BJ (cell line): ENCODE measurements around the gene CLDN1. TPM values are rescaled to one million over a fixed set of nuclear protein-coding genes. Genes with fewer than 3 reads are reported as not detected.

ENCODE experiments used
- CTCF ChIA-PET: fragments of 350-600 bp; formaldehyde crosslinking; extraction: SDS; loops from one replicate; lab custom pipeline; 2021; ENCODE audit warnings: antibody characterized with exemption, inconsistent platforms; lab: Yijun Ruan, JAX
- POLR2A ChIA-PET: fragments of 300-600 bp; sonication (Branson Sonifier 250); formaldehyde crosslinking; extraction: SDS; loops from one replicate; lab custom pipeline; 2021; ENCODE audit warnings: antibody characterized with exemption; lab: Charles Lee
- DNase-seq: peaks from one replicate; pipeline ENCODE4 v3.0.0-alpha.2; 2011; ENCODE audit warnings: low read depth
- H3K27me3 ChIP-seq: 2 replicates; pipeline ENCODE4 v1.6.0; 2011; ENCODE audit warnings: low read length; ENCODE audit not compliant: control insufficient read depth, insufficient read depth
- H3K36me3 ChIP-seq: 2 replicates; pipeline ENCODE4 v1.5.1; 2011; ENCODE audit warnings: low read length; ENCODE audit not compliant: control insufficient read depth, insufficient read depth
- H3K4me3 ChIP-seq: 2 replicates; pipeline ENCODE4 v1.5.1; 2011; ENCODE audit warnings: low read depth, mild to moderate bottlenecking, control low read depth, low read length
- polyA plus RNA-seq: library from polyadenylated mRNA; depleted of rRNA; stranded (reverse); fragments of >200 nt; gene quantifications from 2 replicates; pipeline ENCODE4 v1.2.3, GENCODE V29; 2011
- TF ChIP-seq, protein P1 (sequence below): IDR thresholded peaks from 2 replicates; pipeline ENCODE4 v1.5.1; 2011; ENCODE audit warnings: low read depth, mild to moderate bottlenecking, control low read depth, inconsistent platforms, low read length, moderate library complexity; ENCODE audit not compliant: insufficient read depth

CLDN1 gene
- polyA plus RNA-seq, 1 experiment: 1.3 TPM

DNA sequence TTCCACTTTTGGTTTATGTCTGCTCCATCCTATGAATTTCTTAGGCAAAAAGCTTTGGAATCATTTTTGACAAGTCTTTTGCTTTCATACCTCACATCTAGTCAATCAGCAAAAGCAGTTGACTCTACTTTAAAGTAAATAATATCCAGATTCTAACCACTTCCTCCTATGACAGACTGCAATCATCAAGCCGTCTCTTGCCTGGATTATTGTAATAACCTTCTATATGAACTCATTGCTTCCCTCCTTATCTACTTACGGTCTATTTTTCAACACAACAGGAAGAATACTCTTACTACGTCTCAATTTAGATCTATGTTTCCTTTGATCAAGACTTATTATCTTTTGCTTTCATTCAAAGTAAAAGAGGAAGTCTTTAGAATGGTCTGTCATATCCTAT is 20.7 kb downstream of the CLDN1 start:
- TF ChIP-seq, protein P1, sequence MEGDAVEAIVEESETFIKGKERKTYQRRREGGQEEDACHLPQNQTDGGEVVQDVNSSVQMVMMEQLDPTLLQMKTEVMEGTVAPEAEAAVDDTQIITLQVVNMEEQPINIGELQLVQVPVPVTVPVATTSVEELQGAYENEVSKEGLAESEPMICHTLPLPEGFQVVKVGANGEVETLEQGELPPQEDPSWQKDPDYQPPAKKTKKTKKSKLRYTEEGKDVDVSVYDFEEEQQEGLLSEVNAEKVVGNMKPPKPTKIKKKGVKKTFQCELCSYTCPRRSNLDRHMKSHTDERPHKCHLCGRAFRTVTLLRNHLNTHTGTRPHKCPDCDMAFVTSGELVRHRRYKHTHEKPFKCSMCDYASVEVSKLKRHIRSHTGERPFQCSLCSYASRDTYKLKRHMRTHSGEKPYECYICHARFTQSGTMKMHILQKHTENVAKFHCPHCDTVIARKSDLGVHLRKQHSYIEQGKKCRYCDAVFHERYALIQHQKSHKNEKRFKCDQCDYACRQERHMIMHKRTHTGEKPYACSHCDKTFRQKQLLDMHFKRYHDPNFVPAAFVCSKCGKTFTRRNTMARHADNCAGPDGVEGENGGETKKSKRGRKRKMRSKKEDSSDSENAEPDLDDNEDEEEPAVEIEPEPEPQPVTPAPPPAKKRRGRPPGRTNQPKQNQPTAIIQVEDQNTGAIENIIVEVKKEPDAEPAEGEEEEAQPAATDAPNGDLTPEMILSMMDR: no peak
- POLR2A ChIA-PET: no interaction called here
- CTCF ChIA-PET: no interaction called here
- DNase-seq: no peak
- Histone ChIP-seq H3K27me3 (no peaks in the 10 kb centered on the region), H3K36me3 (no peaks in the 10 kb centered on the region), H3K4me3 (no peak overlapping the region)

DNA sequence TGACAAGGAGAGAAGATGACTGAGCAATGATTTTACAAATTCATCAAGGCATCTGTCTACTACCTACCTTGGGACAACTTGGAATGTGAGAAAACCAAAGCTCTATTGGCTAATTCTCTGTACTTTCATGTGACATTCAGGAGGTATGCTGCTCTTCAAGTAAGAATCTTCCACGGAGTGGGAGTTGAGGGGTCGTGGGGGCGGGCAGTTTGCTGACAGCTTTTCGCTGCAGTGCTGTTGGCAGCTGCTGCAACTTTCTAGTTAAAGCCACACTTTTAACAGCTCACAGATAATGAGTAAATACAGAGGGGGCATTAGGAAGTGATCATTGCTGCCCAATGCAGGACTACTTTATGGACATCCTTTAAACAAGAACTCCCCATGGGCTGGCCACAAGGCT is 22.3 kb downstream of the CLDN1 start:
- TF ChIP-seq, protein P1: no peak
- Histone ChIP-seq H3K36me3 (no peaks in the 10 kb centered on the region), H3K27me3 (no peaks in the 10 kb centered on the region), H3K4me3 (no peak overlapping the region)
- ChIA-PET POLR2A (no interaction called here), CTCF (interaction anchor here (1.0 kb wide), 1 partner anchor 22 kb away, joined by 4 read pairs; the partner anchor contains the start of gene CLDN1)
- DNase-seq: no peak

DNA sequence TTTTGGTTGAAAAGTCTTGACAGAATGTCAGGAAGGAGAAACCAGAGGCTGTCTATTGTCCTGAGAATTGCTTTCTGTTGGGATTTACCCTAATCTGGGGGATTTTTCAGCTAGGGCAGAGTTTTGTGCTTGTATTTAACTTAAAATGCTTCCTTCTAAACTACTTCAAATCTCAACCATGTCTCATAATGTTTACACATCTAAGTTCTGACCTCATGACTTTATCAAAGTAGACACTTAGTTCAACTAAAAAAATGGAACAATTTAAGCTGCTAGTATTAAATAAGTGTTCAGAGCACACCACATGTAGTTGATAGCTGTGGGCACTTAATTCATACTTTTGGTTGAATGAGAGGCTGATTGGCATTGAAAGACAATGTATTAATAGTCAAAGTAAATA is 28.2 kb downstream of the CLDN1 start:
- TF ChIP-seq, protein P1: no peak
- no peak overlapping the region for H3K4me3 ChIP-seq
- no peaks in the 10 kb centered on the region for H3K27me3 ChIP-seq
- CTCF ChIA-PET: no interaction called here
- no peak for DNase-seq
- no peaks in the 10 kb centered on the region for H3K36me3 ChIP-seq
- POLR2A ChIA-PET: no interaction called here

DNA sequence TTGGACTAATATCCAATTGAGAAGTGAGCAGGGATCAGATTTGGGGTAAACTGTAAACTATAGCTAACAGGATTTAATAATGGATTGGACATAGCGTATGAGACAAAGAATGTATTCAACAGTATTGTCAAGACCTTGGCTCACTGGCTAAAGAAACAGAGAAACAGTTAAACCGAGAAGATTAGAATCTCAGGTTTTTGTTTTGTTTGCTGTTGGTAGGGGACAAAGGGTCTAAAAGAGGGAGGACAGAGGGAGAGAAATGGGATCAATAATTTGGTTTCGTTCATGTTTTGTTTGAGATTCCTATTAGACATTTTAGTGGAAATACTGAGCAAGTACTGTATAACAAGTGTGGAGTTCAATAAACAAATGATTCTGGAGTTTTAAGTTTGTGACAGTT is 28.6 kb downstream of the CLDN1 start:
- TF ChIP-seq, protein P1: no peak
- CTCF ChIA-PET: no interaction called here
- POLR2A ChIA-PET: no interaction called here
- no peak for DNase-seq
- H3K4me3 ChIP-seq: no peak overlapping the region
- no peaks in the 10 kb centered on the region for H3K27me3 ChIP-seq
- no peaks in the 10 kb centered on the region for H3K36me3 ChIP-seq

DNA sequence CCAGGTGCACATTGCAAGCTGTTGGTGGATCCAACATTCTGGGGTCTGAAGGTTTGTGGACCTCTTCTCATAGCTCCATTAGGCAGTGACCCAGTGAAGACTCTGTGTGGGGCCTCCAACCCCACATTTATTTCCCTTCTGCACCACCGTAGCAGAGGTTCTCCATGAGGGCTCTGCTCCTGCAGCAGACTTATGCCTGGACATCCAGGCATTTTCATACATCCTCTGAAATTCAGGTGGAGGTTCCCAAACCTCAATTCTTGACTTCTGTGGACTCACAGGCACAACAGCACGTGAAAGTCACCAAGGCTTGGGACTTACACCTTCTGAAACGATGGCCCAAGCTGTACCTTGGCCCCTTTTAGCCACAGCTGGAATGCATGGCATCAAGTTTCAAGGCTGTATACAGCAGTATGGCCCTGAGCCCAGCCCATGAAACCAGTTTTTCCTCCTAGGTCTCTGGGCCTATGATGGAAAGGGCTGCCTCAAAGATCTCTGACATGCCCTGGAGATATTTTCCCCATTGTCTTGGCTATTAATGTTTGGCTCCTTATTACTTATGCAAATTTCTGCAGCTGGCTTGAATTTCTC is 30.2 kb downstream of the CLDN1 start:
- H3K4me3 ChIP-seq: no peak overlapping the region
- ChIA-PET CTCF (no interaction called here), POLR2A (no interaction called here)
- H3K27me3 ChIP-seq: no peaks in the 10 kb centered on the region
- no peaks in the 10 kb centered on the region for H3K36me3 ChIP-seq
- TF ChIP-seq, protein P1: no peak
- DNase-seq: no peak
